ENCODE data around the gene SH3TC1.

GRCh38 chr4:8268211-8268610 lies 69.1 kb downstream of the SH3TC1 start:
- TF ChIP-seq CTCF (IDR thresholded peaks at IDR 0.05) (no peak), POLR2A (IDR thresholded peaks at IDR 0.05) (no peak)
